Memory B cell (primary cell): ENCODE results near the gene LPIN1.
A peak's percentile ranks its signal among the peaks of the same experiment; 100 is the strongest.

Source experiments
- ATAC-seq: fragments of 150-1000 bp; cut with Tn5 transposase; 2 replicates; pipeline ENCODE4 v1.10.0; 2021; ENCODE audit warnings: low read depth, mild to moderate bottlenecking, moderate library complexity
- DNase-seq, 2 donors: peaks; one replicate each; pipeline ENCODE4 v3.0.0; 2022; ENCODE audit warnings: low spot score in 2 of 2
- H3K27ac Mint-ChIP-seq: one replicate; pipeline ENCODE4 v1.8.0; 2022; ENCODE audit warnings: mild to moderate bottlenecking, moderate library complexity, mixed read lengths
- H3K27me3 Mint-ChIP-seq: one replicate; pipeline ENCODE4 v1.8.0; 2022; ENCODE audit warnings: mixed read lengths
- H3K36me3 Mint-ChIP-seq: one replicate; pipeline ENCODE4 v1.8.0; 2022; ENCODE audit warnings: mild to moderate bottlenecking, mixed read lengths
- H3K4me1 Mint-ChIP-seq: one replicate; pipeline ENCODE4 v1.8.0; 2022; ENCODE audit warnings: mixed read lengths
- H3K4me3 Mint-ChIP-seq: one replicate; pipeline ENCODE4 v1.8.0; 2022; ENCODE audit warnings: mild to moderate bottlenecking, moderate library complexity, mixed read lengths
- H3K9me3 Mint-ChIP-seq: one replicate; pipeline ENCODE4 v1.8.0; 2022; ENCODE audit warnings: mixed read lengths

LPIN1 gene, protein sequence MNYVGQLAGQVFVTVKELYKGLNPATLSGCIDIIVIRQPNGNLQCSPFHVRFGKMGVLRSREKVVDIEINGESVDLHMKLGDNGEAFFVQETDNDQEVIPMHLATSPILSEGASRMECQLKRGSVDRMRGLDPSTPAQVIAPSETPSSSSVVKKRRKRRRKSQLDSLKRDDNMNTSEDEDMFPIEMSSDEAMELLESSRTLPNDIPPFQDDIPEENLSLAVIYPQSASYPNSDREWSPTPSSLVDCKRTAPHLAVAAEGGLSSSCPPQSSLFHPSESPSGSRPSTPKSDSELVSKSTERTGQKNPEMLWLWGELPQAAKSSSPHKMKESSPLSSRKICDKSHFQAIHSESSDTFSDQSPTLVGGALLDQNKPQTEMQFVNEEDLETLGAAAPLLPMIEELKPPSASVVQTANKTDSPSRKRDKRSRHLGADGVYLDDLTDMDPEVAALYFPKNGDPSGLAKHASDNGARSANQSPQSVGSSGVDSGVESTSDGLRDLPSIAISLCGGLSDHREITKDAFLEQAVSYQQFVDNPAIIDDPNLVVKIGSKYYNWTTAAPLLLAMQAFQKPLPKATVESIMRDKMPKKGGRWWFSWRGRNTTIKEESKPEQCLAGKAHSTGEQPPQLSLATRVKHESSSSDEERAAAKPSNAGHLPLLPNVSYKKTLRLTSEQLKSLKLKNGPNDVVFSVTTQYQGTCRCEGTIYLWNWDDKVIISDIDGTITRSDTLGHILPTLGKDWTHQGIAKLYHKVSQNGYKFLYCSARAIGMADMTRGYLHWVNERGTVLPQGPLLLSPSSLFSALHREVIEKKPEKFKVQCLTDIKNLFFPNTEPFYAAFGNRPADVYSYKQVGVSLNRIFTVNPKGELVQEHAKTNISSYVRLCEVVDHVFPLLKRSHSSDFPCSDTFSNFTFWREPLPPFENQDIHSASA

DNA sequence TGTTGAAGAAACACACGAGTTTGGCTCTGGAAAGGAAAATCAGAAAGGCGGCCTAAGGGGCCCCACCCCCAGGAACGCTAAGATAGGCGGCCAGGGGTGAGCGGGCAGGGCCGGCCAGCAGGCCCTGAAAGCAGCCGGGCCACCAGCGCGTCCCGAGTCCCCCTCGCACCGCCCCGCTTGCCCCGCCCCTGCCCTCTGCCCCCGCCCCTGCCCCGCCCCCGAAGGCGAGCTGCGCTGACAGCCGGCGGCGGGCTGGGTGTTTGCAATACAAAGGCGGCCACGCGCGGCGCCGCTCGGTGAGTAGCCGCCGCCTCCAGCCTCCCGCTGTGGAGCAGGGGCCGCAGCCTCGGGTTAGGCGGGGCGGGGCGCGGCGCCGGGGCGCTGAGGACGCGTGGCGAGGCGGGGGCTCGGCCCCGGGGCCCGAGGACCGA is at the start of gene LPIN1:
Gene LPIN1 (plus strand): TSS at position 257 of the 431 bp plus-strand sequence. CDS start 18,910 bp downstream, outside the sequence.
- ATAC-seq (peak; percentile 72), DNase-seq (peak; percentile 83)
- peaks cover 57% of the 10 kb centered on the region for H3K4me1 Mint-ChIP-seq
- no peaks in the 10 kb centered on the region for H3K9me3 Mint-ChIP-seq
- no peaks in the 10 kb centered on the region for H3K27me3 Mint-ChIP-seq
- H3K36me3 Mint-ChIP-seq: no peaks in the 10 kb centered on the region
- peak within 1 kb of the TSS; percentile 88 for H3K4me3 Mint-ChIP-seq
- peak within 1 kb of the TSS; percentile 97 for H3K27ac Mint-ChIP-seq

DNA sequence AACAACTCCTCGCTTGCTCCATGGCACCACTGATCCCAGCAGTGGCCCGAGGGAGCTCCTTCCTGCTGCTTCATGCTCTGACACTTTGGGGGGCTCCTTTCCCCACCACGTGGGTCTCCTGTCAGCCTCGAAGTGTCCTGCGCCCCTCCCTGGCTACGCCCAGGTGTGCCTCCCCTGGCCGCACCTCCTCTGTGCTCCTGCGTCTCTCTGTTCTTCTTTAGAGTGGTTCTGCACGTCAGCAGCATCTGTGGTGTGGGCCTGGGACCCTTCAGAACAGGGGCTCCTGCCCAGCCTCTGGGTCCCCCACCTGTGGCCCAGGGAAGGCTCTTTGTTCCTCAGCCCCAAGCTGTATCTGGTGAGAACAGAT is 49.7 kb upstream of the LPIN1 start:
- H3K4me3 Mint-ChIP-seq: no peak overlapping the region
- ATAC-seq (no peak), DNase-seq (no peak)
- H3K27ac Mint-ChIP-seq: no peak overlapping the region
- no peaks in the 10 kb centered on the region for H3K27me3 Mint-ChIP-seq
- peaks cover 4% of the 10 kb centered on the region for H3K4me1 Mint-ChIP-seq
- no peaks in the 10 kb centered on the region for H3K36me3 Mint-ChIP-seq
- no peaks in the 10 kb centered on the region for H3K9me3 Mint-ChIP-seq

DNA sequence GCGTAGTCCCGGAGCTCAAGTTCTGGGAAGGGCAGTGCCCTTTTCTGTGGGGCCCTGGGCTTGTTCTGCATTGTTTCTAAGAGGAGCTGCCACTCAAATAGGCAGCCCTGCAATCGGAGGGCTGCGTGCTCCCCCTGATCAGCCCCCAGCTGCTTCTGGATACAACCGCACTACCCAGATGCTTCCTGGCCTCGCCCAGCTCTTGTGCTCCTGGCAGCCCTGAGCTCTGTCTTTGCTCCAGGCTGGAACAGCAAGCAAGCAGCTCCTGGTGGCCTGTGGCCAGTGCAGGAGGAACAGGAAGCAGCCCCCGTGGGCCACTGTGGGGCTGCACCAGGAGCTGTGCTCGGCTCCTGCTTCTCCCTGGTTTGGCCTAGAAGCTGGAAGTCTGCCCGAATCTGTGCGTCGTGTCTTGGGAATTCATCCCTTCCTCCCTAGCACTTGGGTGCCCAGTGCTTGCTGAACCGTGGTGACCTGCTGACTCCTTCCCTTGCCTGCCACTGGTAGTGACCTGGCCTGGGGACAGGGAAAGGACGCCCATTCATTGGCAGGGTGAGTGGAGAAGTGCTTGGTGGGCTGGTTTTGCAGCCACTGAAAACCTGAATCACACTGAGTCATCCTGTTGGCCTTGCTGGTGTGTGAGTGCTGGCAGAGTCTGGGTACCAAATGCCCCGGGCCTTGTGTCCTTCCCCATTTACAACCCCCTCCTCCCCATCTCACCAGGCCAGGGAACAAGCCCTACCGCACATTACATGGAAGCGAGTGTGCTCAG is 49.1 kb upstream of the LPIN1 start:
- no peak for ATAC-seq
- no peaks in the 10 kb centered on the region for H3K9me3 Mint-ChIP-seq

DNA sequence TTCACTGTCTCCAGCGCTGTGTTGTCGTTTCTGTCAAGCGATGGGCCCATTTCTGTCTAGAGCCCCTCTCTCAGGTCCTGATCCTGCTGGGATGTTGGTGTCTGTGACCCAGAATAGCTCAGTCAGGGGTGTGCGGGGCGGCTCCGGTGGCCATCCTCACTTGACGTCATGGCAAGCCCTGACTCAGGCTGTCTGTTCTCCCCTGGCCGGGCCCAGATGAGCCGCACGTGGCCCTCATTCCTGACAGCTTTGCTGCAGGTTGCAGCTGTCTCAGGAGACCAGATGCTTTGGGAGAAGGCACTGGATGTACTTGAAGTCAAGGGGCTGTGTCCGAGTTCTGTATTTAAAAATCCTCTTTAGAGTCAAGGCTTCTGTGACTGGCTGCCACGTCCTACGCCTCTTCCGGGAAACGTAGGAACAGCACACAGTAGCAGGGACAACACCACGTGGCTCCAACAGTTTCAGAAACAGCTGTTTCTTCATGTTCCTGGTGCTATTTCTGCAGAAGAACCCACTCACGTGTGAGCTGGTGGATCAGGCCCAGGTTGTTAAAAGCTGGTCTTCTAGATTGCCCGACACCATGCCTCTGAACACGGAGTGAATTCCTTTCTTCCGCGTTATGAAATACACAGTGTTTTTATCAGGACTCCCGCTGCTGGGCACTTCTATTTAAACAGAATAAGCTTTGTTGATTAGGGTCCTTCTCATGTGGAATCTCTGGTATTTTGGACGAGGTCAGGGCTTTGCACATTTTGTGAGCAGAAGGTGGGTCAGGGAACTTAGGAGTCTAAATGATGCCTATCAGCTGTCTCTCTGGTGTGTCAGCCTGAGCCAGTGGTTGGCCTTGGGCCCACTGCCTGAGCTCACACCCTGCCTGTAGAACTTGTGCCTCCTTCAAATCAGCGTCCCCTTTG is 48.2 kb upstream of the LPIN1 start:
- DNase-seq (no peak), ATAC-seq (no peak)
- no peaks in the 10 kb centered on the region for H3K4me1 Mint-ChIP-seq
- no peaks in the 10 kb centered on the region for H3K36me3 Mint-ChIP-seq
- H3K9me3 Mint-ChIP-seq: no peaks in the 10 kb centered on the region
- H3K27ac Mint-ChIP-seq: no peak overlapping the region
- H3K4me3 Mint-ChIP-seq: no peak overlapping the region
- no peaks in the 10 kb centered on the region for H3K27me3 Mint-ChIP-seq

More for the DNA sequence above, 49.1 kb upstream of the LPIN1 start:
- Mint-ChIP-seq H3K27ac (no peak overlapping the region), H3K36me3 (no peaks in the 10 kb centered on the region), H3K4me1 (peaks cover 4% of the 10 kb centered on the region), H3K4me3 (no peak overlapping the region), H3K27me3 (no peaks in the 10 kb centered on the region)
- no peak for DNase-seq

DNA sequence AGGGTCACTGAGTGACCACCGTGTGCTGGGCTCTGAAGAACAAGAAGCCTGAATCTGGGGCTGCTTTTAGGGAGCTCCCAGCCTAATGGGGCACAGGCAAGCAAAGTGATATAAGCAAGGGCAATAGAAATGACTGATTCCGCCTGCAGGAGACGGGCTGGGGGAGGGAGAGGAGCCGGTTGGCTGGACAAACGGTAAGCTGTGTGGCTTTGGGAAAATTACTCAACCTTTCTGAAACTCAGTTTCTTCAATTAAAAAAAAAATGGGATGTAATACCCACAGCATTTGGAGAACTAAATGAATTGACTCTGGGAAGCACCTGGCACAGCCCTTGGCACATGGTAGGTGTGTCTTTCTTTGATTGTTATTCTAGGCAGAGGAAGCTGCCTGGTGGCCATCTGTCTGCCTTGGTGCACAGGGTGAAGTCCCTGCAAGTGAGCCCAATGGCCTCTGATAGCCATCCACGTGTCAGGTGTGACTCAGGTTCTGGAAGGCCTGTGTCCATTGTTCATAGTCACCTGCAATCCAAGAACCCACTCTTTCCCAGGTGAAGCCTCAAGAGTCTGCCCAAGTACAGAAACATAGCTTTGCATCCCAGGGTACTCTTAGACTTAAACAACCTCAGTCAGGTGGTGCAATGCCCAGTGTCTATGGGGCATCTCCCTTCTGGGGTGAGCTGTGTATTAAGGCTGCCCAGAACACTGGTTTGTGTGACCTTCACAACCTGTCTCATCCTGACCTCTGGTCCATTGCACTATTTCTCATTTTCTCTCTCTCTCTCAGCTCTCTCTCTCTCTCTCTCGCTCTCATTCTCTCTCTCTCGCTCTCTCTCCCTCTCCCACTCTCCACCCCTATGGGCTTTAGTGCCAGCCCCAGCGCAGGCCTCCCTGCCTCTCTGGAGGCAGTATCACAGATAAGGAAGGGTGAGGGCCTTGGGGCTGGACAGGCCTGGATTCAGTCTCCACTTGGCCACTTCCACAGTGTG is 46.5 kb upstream of the LPIN1 start:
- ATAC-seq (no peak), DNase-seq (no peak)
- H3K36me3 Mint-ChIP-seq: no peaks in the 10 kb centered on the region
- H3K27me3 Mint-ChIP-seq: no peaks in the 10 kb centered on the region
- no peaks in the 10 kb centered on the region for H3K9me3 Mint-ChIP-seq
- H3K27ac Mint-ChIP-seq: no peak overlapping the region
- H3K4me1 Mint-ChIP-seq: no peaks in the 10 kb centered on the region
- no peak overlapping the region for H3K4me3 Mint-ChIP-seq

DNA sequence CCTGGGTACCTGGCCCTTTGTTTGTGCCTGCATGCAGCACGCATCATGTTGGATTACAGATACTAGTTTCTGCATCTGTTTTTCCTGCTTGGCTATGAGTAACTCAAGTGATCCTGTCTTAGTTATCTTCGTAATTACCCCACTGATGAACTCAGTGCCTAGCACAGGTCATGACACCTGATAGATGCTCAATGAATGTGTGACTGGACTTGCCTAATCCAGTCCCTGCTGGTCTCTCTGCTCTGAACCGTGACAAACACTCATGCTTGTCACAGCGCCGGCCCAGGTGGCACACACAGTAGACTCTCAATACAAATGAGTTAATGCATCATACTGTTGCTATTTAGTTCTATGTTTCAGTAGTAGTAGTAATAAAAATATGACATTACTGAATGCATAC is 45.2 kb upstream of the LPIN1 start:
- Mint-ChIP-seq H3K27ac (no peak overlapping the region), H3K9me3 (no peaks in the 10 kb centered on the region), H3K4me3 (no peak overlapping the region), H3K4me1 (no peaks in the 10 kb centered on the region), H3K36me3 (no peaks in the 10 kb centered on the region), H3K27me3 (no peaks in the 10 kb centered on the region)
- no peak for DNase-seq
- peak; percentile 20 for ATAC-seq

DNA sequence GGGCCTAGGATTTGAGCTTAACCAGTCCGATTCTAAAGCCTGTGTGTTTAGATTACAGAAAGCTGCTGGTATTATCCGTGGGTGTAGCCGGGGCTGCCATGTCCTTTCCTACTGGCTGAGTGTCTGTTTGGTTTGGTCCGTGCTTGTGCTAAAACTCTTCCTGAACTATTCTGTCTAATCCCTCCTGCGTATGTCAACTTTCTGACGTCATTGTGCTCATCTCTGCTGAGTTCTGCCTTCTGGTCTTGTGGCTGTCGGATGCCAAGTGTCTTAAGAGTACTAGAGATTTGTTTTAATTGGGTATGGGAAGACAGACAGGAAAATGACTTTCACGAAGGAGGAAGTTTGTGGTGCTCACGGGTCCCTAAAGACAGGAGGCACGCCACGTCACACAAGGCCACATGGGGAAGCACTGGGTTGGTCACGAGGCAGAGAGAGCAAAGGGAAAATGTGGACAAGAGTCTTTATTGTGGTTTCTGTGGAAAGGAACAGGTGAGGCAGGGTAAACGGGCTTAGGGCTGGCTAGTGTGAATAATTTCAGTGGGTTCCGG is 44.6 kb upstream of the LPIN1 start:
- Mint-ChIP-seq H3K36me3 (no peaks in the 10 kb centered on the region), H3K4me3 (no peak overlapping the region), H3K27me3 (no peaks in the 10 kb centered on the region), H3K9me3 (no peaks in the 10 kb centered on the region), H3K27ac (no peak overlapping the region), H3K4me1 (no peaks in the 10 kb centered on the region)
- peak; percentile 85 for ATAC-seq
- peak in 1 of 2 donors; percentile 52 for DNase-seq

DNA sequence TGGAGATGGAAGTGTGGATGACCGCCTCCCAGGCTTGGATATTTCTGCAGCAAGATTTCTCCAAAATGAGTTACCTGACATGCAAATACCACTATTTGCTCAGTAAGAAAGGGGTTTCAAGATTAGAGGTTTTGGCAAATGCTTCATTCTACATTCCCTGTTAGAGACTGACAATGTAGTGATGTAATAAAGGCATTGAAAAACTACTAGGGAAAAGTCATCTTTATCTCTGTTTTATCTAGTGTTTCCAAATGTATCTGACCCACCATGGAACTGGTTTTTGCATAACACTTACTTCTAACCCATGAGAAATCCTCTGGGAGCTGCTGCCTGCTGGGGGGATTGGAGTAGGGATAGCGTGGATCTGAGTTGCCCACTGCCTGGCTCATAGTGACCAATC is 43.5 kb upstream of the LPIN1 start:
- H3K36me3 Mint-ChIP-seq: no peaks in the 10 kb centered on the region
- H3K4me1 Mint-ChIP-seq: no peaks in the 10 kb centered on the region
- no peak overlapping the region for H3K27ac Mint-ChIP-seq
- DNase-seq (no peak), ATAC-seq (no peak)
- H3K4me3 Mint-ChIP-seq: no peak overlapping the region
- no peaks in the 10 kb centered on the region for H3K27me3 Mint-ChIP-seq
- H3K9me3 Mint-ChIP-seq: no peaks in the 10 kb centered on the region

DNA sequence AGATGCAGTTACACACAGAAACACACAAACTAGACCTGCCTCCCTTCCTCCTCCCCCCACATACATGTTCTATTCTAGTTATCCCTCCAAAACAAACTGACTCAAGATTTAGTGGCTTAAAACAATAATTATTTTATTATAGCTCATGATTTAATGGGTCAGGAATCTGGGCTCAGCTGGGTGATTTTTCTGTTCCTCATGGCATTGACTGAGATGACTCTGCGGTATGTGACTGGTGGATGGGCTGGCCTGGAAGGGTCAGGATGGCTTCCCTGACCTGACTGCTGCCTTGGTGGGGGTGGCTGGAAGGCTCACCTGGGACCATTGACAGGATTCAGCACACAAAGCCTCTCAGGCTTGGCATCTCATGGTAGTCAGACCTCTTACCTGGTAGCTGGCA is 42.7 kb upstream of the LPIN1 start:
- no peak for DNase-seq
- H3K4me1 Mint-ChIP-seq: no peaks in the 10 kb centered on the region
- H3K9me3 Mint-ChIP-seq: no peaks in the 10 kb centered on the region
- H3K27me3 Mint-ChIP-seq: no peaks in the 10 kb centered on the region
- H3K4me3 Mint-ChIP-seq: no peak overlapping the region
- no peak overlapping the region for H3K27ac Mint-ChIP-seq
- no peaks in the 10 kb centered on the region for H3K36me3 Mint-ChIP-seq
- no peak for ATAC-seq

DNA sequence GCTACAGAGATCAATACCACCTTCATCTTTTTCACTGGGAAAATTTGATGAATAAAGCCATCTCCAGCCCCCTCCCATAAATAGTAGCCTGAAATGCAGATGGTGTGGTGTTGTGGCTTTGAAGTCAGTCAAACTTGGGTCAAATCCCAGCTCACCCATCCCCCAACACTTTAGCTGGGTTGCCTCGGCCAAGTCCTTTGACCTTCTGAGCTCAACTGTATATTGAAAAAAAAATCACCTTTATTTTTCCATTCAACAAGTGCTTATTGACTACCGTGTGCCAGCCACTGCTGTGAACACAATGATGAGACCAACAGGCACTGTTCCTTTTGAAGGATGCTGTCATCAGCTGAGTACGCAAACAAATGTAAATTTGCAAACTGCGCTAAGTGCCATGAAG is 41.4 kb upstream of the LPIN1 start:
- Mint-ChIP-seq H3K27me3 (no peaks in the 10 kb centered on the region), H3K4me1 (no peaks in the 10 kb centered on the region), H3K27ac (no peak overlapping the region), H3K4me3 (no peak overlapping the region), H3K9me3 (no peaks in the 10 kb centered on the region), H3K36me3 (no peaks in the 10 kb centered on the region)
- ATAC-seq (no peak), DNase-seq (no peak)

DNA sequence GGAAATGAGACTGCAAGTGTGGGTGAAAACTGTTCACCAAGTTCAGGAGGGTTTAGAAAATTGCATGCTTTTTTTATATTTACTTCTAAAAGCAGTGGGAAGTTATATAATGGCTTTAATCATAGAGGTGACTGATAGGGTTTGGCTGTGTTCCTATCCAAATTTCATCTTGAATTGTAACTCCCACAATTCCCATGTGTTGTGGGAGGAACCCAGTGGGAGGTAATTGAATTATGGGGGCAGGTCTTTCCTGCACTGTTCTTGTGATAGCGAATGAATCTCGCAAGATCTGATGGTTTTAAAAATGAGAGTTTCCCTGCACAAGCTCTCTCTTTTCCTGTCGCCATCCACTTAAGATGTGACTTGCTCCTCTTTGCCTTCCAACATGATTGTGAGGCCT is 40.7 kb upstream of the LPIN1 start:
- no peaks in the 10 kb centered on the region for H3K36me3 Mint-ChIP-seq

DNA sequence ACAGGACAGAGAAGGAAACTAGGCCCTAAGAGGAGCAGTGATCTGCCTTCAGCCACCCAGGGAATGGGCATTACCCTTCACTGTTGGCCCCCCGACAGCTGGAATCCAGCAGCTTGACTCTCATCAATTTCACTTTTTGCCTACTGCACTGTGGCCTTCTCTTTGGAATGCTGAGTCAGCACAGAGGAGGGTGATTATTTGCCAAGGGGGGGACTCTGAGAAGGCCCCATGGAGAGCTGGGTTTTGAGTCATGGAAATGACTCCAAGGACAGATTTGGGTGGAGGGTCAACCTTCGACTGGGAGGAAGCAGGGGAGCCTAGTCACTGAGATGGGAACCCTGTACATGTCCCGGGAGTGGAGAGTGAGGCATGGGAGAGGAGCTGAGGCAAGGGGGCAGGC is 38.3 kb upstream of the LPIN1 start:
- no peak for DNase-seq
- no peak overlapping the region for H3K27ac Mint-ChIP-seq

More for the DNA sequence above, 40.7 kb upstream of the LPIN1 start:
- H3K9me3 Mint-ChIP-seq: no peaks in the 10 kb centered on the region
- no peak for ATAC-seq
- no peak for DNase-seq
- no peaks in the 10 kb centered on the region for H3K4me1 Mint-ChIP-seq
- no peak overlapping the region for H3K4me3 Mint-ChIP-seq
- no peak overlapping the region for H3K27ac Mint-ChIP-seq
- H3K27me3 Mint-ChIP-seq: no peaks in the 10 kb centered on the region

More for the DNA sequence above, 38.3 kb upstream of the LPIN1 start:
- H3K27me3 Mint-ChIP-seq: peaks cover 3% of the 10 kb centered on the region
- no peaks in the 10 kb centered on the region for H3K9me3 Mint-ChIP-seq
- no peaks in the 10 kb centered on the region for H3K4me1 Mint-ChIP-seq
- H3K4me3 Mint-ChIP-seq: no peak overlapping the region
- H3K36me3 Mint-ChIP-seq: no peaks in the 10 kb centered on the region
- ATAC-seq: no peak
